Heart right ventricle (tissue), 16 donors: ENCODE data around the gene TTLL5. TPM values are rescaled to one million over a fixed set of nuclear protein-coding genes. Genes with fewer than 3 reads are reported as not detected.

Experiments
- ATAC-seq, 8 donors: fragments of 200-7000 bp; cut with Tn5 transposase; one replicate each; pipeline ENCODE4 v1.9.1; 2020; ENCODE audit warnings: mild to moderate bottlenecking in 8 of 8, moderate library complexity in 8 of 8, moderate number of reproducible peaks in 1 of 8
- DNase-seq, 2 donors: peaks; one replicate each; pipeline ENCODE4 v3.0.0-alpha.2; 2020
- H3K27ac ChIP-seq, 10 donors: fragments of 200-600 bp; sonication (generic) in 2 of 10; one replicate each; pipeline versions ENCODE4 v1.5.0 to v1.8.0; 2020 to 2022; ENCODE audit warnings: mild to moderate bottlenecking in 3 of 10
- H3K27me3 ChIP-seq, 7 donors: fragments of 200-600 bp; one replicate each; pipeline ENCODE4 v1.8.0; 2021 to 2022; ENCODE audit warnings: mild to moderate bottlenecking in 2 of 7
- H3K36me3 ChIP-seq, 9 donors: fragments of 200-600 bp; sonication (generic) in 1 of 9; one replicate each; pipeline versions ENCODE4 v1.5.0 to v1.8.0; 2020 to 2022; ENCODE audit warnings: mild to moderate bottlenecking in 2 of 9
- H3K4me1 ChIP-seq, 9 donors: fragments of 200-600 bp; sonication (generic) in 1 of 9; one replicate each; pipeline versions ENCODE4 v1.5.0 to v1.8.0; 2020 to 2022; ENCODE audit warnings: mild to moderate bottlenecking in 4 of 9
- H3K4me3 ChIP-seq, 10 donors: fragments of 200-600 bp; sonication (generic) in 2 of 10; one replicate each; pipeline versions ENCODE4 v1.5.0 to v1.8.0; 2020 to 2022; ENCODE audit warnings: mild to moderate bottlenecking in 7 of 10, moderate library complexity in 2 of 10
- H3K9me3 ChIP-seq, 11 donors: fragments of 200-600 bp in 10 of 11; sonication (generic) in 2 of 11; one replicate each; pipeline versions ENCODE4 v1.5.0 to v1.8.0; 2013 to 2022; ENCODE audit warnings: mild to moderate bottlenecking in 2 of 11, control low read depth in 1 of 11, moderate library complexity in 1 of 11
- WGBS, 2 donors: extraction: QIAGEN DNeasy Blood & Tissue Kit; methylation state at CpG; one replicate each; pipeline ENCODE4 v1.1.7; 2013; ENCODE audit warnings: inconsistent platforms in 1 of 2; 5-methylcytosine and 5-hydroxymethylcytosine counted together
- intact Hi-C, 10 donors: fragments of 100-400 bp; cut with DNase I; formaldehyde crosslinking; loops; one replicate each; pipeline versions ENCODE4 v1.11.1 to v1.14.2; 2022
- polyA plus RNA-seq, 2 donors: library from polyadenylated mRNA; stranded (reverse); fragments of 200-250 nt; gene quantifications; one replicate each; pipeline ENCODE4 v1.2.3, GENCODE V29; 2013
- total RNA-seq, 10 donors: library from RNA; stranded (reverse); fragmentation: NEBNext Ultra II Directional in 3 of 10; extraction: Animal tissue kit (Norgen Biotek cat#: 25700) in 3 of 10; gene quantifications; one replicate each; pipeline versions ENCODE4 v1.2.1 to v1.2.4, GENCODE V29; 2021 to 2023
- TF ChIP-seq, protein P1 (sequence below), 9 donors: fragments of 200-600 bp; sonication (generic) in 2 of 9; IDR thresholded peaks; one replicate each; pipeline versions ENCODE4 v1.5.0 to v1.8.0; 2021 to 2022; ENCODE audit warnings: antibody characterized with exemption in 9 of 9, mild to moderate bottlenecking in 5 of 9, moderate library complexity in 1 of 9
- donor health status: Arrhythmogenic right ventricular cardiomyopathy.
- donor health status: ischemic (EF 13 %, LVEDD 7.1; RV severe dilation, severe dysfunction).
- donor health status: healthy with polysubstance abuse.
- donor health status: DM: no; HTN: yes; CAD: no.
- donor health status: DM: no; HTN: no; CAD: no.
- donor health status: ischemic (EF 25% LVEDD 6.9; RV normal size, moderate dysfunction).
- donor health status: ischemic (EF 25% LVEDD 5.7; RV mildly dilated, moderate dysfunction).
- donor health status: healthy.
- donor health status: DM: yes; HTN: yes; CAD: no.
- donor health status: Ischemic cardiomyopathy.
- donor health status: ischemic (EF 35%, LVEDD 5.7; RV mildly dilated, moderate dysfunction).
- donor health status: nonischemic (EF 11% LVEDD 7.7; RV severe dilation, severe dysfunction).
- donor health status: DM: yes; HTN: yes; CAD: no.
- donor health status: PGD.
- donor health status: ischemic (EF 29% LVEDD 5.4; RV normal size, mild dysfunction).
- donor health status: nonischemic (EF 23%, LVEDD 6.1; RV moderate dilation, normal function).

Gene TTLL5
- total and polyA plus RNA-seq, 12 donors: 5.6 to 24.7 (median 17.6) TPM

DNA sequence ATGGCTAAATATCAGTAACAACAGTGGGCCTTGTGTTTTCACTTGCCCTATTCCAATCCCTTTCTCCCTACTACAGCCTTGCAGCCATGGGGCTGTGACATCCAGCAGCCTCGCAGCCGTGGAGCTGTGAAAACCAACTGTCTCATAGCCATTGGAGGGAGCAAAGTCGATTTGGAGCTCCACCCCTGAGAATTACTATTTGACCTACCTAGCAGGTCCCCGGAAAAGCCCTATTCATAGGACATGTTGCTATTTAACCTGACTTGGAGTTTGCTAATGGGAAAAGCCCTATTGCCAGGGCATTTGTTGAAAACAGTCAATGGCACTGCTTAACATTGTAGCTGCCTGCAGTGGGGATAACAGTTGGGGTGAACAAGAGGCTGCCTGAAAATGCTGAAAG is 33.6 kb upstream of the TTLL5 start:
- DNase-seq: no peak
- H3K4me3 ChIP-seq: no peak overlapping the region
- WGBS, 2 donors: 80 to 89% methylated on average over 4 of the region's 4 CpGs
- H3K4me1 ChIP-seq: peaks cover 0 to 17% (median 0%) of the 10 kb centered on the region in 9 donors
- TF ChIP-seq, protein P1, sequence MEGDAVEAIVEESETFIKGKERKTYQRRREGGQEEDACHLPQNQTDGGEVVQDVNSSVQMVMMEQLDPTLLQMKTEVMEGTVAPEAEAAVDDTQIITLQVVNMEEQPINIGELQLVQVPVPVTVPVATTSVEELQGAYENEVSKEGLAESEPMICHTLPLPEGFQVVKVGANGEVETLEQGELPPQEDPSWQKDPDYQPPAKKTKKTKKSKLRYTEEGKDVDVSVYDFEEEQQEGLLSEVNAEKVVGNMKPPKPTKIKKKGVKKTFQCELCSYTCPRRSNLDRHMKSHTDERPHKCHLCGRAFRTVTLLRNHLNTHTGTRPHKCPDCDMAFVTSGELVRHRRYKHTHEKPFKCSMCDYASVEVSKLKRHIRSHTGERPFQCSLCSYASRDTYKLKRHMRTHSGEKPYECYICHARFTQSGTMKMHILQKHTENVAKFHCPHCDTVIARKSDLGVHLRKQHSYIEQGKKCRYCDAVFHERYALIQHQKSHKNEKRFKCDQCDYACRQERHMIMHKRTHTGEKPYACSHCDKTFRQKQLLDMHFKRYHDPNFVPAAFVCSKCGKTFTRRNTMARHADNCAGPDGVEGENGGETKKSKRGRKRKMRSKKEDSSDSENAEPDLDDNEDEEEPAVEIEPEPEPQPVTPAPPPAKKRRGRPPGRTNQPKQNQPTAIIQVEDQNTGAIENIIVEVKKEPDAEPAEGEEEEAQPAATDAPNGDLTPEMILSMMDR (IDR thresholded peaks at IDR 0.05): no peak
- no peaks in the 10 kb centered on the region for H3K9me3 ChIP-seq
- H3K27me3 ChIP-seq: no peaks in the 10 kb centered on the region
- H3K27ac ChIP-seq: no peak overlapping the region
- ATAC-seq: no peak
- intact Hi-C loops: no loop called here
- H3K36me3 ChIP-seq: no peaks in the 10 kb centered on the region

DNA sequence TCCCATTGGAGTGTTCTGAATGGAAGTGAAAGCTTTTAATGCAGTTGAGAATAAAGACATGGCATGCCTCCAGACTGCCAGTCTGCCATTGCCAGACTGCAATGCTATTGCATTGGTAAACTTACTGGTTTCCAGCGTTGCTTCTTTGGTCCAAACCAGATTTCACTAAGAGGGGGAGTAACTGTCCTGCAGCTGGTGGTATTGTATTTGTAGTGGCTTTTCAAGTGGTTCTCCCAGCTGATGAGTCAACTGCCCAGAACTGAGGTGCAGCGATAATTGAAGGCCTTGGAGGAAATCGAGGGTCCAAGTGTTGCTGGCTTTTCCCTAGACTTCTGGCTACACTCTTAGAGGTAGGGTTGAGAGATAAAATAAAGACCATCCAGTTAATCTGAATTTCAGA is 32.2 kb upstream of the TTLL5 start:
- Histone ChIP-seq H3K36me3 (no peaks in the 10 kb centered on the region), H3K27ac (no peak overlapping the region), H3K4me3 (no peak overlapping the region), H3K9me3 (no peaks in the 10 kb centered on the region), H3K27me3 (no peaks in the 10 kb centered on the region), H3K4me1 (peaks cover 0 to 17% (median 0%) of the 10 kb centered on the region in 9 donors)
- TF ChIP-seq, protein P1 (IDR thresholded peaks at IDR 0.05): no peak
- DNase-seq: no peak
- 84 to 94% methylated on average over 3 of the region's 3 CpGs for WGBS, 2 donors
- no peak for ATAC-seq
- intact Hi-C loops: no loop called here

GRCh38 chr14:75630695-75631452 is 30.2 kb upstream of the TTLL5 start:
- no peaks in the 10 kb centered on the region for H3K27me3 ChIP-seq
- TF ChIP-seq, protein P1 (IDR thresholded peaks at IDR 0.05): no peak
- WGBS, 2 donors: 91% methylated on average over 6 of the region's 6 CpGs
- no peaks in the 10 kb centered on the region for H3K9me3 ChIP-seq
- no peak overlapping the region for H3K4me3 ChIP-seq
- no peak for ATAC-seq
- H3K27ac ChIP-seq: no peak overlapping the region
- peaks cover 0 to 16% (median 0%) of the 10 kb centered on the region in 9 donors for H3K4me1 ChIP-seq
- DNase-seq: no peak
- intact Hi-C loops: loop anchor here in 1 of 10 donors (5.0 kb wide), 1 partner anchor 39 kb away; no protein-coding TSS in a partner anchor
- H3K36me3 ChIP-seq: peaks cover 0 to 4% (median 0%) of the 10 kb centered on the region in 9 donors

DNA sequence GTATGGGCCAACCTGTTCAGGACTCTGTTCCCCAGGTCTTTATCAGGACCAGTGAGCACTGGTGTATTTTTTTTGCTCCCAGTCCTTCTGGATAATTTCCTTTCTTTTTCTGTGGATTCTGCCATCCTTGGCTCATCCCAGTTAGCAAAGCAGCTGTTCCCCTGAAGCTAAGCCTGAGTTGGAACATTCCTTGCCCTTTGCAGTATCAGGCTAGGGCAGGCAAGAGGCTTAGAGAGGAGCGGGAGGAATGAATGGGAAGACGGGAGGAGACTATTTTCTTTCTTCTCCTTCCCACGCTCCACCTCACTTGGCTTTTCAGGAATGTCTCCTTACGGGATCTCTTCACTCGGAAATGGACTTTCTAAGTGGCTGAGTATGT is 29.6 kb upstream of the TTLL5 start:
- H3K27me3 ChIP-seq: no peaks in the 10 kb centered on the region
- H3K9me3 ChIP-seq: no peaks in the 10 kb centered on the region

More for the DNA sequence above, 29.6 kb upstream of the TTLL5 start:
- WGBS, 2 donors: 79 to 82% methylated on average over 5 of the region's 5 CpGs
- DNase-seq: no peak
- TF ChIP-seq, protein P1 (IDR thresholded peaks at IDR 0.05): no peak
- intact Hi-C loops: loop anchor here in 1 of 10 donors (5.0 kb wide), 1 partner anchor 39 kb away; no protein-coding TSS in a partner anchor
- peaks cover 0 to 4% (median 0%) of the 10 kb centered on the region in 9 donors for H3K36me3 ChIP-seq
- H3K27ac ChIP-seq: no peak overlapping the region
- no peak for ATAC-seq
- peaks cover 0 to 10% (median 0%) of the 10 kb centered on the region in 9 donors for H3K4me1 ChIP-seq
- H3K4me3 ChIP-seq: no peak overlapping the region
